Stimulated activated CD8-positive, alpha-beta memory T cell treated with anti-CD3 and anti-CD28 coated beads, Interleukin-2, amount 100 ng/mL, for 48 hours (primary cell): Measurements from ENCODE around the gene HDAC9.

Experiments used
- DNase-seq, 2 donors: peaks; one replicate each; pipeline ENCODE4 v3.0.0-alpha.2; 2020; ENCODE audit warnings: low read depth in 2 of 2

HDAC9 gene

DNA sequence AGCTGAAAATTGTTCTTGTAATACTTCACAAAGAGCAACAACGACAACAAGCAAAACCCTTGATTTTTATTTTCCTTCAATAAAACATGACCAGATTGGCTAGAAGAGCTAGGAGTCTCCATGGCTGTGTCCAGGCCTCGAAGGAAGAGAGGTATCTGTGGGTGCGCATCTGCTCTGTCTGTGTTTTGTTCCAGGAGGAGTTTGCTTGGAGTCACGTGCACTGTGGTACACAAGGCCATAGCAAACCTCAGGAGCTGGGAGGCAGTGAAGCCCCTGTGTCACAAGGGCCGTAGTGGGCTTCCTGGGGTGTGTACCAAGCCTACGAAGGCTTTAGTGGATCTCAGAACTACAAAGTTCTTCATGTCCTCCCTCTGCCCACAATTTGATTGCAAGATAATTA lies 350.2 kb downstream of the HDAC9 start:
- no peak for DNase-seq

DNA sequence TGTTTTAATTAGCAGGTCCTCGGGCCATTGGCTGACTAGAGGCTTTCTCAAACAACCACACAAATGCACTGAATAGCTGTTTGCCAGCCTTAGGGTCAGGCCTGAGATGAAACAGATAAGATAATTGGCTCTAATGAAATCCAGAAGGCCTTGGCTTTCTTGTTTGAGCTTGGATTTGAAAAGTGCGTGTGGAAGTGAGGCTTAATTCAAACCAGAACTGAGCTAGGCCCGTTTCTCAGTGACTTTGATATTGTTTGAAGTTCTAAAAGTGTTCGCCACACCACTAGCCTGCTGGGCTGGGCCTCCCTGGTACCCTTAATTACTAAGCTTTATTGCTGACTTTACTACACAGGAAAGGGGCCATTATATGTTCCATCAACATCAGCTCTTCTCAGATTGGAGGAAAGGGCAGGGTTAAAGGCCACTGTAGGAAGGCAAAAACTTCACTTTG lies 351.2 kb downstream of the HDAC9 start:
- DNase-seq: no peak

GRCh38 chr7:18849130-18849529 lies 353.6 kb downstream of the HDAC9 start:
- DNase-seq: no peak

DNA sequence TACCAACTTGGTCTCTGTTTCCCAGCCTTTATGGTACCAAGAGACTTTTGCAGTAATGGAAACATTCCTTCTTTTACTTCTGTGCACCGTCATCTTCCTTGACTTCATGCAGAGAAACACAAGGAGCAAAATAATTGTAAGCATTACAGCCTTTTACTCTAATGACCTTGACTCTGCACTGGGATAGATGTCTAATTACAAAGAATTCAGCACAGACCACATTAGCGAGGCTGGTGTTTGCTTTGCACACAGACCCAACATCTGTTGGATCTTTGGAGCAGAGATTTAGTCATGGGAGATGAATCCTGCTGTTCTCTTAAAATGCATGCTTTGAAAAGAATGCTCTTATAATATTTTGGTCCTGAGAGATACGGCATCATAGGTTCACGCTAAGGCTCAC lies 360.2 kb downstream of the HDAC9 start:
- no peak for DNase-seq

GRCh38 chr7:18858232-18858631 lies 362.7 kb downstream of the HDAC9 start:
- DNase-seq: no peak

GRCh38 chr7:18859318-18859717 lies 363.8 kb downstream of the HDAC9 start:
- no peak for DNase-seq

DNA sequence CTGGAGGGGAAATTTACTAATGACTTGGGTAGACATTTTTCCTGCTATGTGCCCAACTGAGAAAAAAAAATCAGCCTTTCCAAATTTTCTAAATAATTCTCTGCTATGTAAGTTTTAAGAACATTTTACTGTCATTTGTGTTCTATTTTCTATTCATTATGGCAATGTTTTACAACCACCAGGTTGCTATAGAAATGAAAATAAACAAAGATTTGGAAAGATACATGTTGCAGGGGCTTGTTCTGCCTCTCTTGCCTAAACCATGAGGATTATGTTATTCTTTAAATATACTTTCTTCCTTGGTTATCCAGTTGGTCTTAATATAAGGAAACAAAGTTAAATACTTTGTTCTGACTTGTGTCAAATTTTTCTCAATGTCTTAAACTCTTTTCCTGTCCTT lies 364.7 kb downstream of the HDAC9 start:
- no peak for DNase-seq

DNA sequence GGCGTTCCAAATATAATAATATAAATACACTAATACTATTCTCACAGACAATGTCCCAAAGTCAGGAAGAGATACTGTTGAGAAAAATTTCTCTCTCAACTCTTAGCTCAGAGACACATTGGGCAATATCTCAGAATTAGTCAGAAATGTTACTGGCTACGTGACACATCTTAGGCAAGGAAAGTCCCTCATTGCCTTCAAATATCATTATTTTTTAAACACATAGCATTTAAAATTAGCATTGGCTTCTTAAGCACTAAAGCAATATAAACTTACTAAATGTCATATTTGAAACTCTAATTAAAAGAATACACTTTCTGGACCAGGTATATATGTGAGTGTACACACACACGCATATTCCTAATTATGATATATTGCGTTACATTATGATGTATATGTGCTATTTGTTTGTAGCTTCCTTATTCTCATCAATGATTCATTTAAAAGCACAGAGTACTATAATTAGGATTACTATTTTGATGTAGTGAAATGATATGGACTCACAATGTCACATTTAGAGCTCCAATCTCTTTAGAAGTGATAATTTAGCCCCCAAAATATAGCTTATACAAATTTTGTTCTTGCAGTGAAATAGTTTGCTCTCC lies 366.1 kb downstream of the HDAC9 start:
- no peak for DNase-seq

GRCh38 chr7:18864967-18865366 lies 369.4 kb downstream of the HDAC9 start:
- no peak for DNase-seq

DNA sequence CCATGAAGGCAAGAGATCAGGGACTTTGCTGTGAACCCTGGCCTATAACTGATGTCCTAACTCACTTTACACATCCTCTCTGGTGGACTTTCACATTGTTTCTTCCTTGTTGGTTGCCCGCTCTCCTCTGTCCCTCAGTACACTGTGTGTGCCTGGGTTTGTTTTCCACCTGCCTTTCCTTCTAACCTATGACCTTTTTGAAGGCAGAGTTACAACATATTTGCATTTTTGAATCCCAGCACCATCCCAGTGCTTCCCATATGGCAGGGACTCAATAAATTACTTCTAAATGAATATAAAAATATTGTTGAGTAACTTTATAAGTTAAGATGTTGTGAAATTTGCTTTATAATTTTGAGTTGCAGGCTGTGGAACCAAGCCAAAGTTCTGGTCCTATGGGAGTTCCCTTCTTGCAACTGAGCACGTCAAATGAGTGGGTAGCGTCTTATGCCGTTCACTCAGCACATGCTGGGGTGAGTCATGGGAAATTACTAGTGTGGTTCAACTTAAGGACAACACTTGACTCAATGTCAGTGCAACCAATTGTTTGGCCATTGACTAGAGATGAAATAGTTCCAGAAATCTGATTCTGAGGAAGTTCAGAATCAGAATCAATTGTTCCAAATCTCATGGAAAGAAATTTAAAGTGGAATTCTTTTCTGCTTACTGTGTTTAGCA lies 370.9 kb downstream of the HDAC9 start:
- no peak for DNase-seq

DNA sequence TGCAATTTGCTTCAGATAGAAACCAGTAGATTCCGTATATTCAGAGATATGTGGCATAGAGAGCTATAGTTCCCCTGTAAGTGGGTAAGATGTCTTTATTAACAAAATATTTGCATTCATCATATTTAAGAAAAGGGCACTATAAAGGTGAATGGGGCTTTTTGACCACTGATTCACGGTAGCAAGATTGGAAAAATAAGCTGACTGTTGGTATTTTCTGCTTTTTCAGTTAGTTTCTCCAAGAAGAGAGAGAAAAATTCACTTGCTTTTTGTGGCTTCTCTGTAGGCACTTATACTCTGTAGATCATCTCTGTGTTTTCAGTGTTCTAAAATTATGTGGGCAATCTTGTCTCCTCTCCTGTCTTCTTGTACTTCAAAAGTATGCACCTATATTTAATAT lies 376.8 kb downstream of the HDAC9 start:
- DNase-seq: no peak

DNA sequence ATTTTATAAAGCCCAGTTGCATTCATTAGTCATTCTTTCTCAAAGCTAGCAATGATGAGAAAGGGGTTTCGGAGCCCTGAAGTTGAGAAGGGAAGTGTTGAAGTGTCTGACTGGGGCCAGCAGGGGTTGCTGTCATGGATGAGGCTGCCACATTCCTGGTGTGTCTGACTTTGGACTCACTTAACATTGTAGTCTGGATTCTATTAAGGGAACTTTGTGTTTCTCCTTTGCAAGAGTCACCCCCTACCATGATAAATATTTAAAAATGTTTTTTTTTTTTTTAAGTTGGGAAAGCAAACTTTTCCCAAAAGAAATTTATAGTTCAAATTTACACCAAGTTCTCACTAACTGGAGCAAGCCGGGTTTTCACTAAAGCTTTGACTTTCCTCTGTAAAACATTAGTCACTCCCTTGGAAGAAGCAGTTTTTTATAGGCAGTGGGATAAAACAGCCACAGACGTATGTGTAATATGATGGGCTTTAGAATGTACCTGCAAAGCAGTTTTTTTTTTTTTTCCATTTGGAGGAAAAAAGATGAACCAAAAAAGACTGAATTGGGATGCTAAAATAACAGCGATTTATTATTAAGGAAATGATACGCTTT lies 378.3 kb downstream of the HDAC9 start:
- no peak for DNase-seq

DNA sequence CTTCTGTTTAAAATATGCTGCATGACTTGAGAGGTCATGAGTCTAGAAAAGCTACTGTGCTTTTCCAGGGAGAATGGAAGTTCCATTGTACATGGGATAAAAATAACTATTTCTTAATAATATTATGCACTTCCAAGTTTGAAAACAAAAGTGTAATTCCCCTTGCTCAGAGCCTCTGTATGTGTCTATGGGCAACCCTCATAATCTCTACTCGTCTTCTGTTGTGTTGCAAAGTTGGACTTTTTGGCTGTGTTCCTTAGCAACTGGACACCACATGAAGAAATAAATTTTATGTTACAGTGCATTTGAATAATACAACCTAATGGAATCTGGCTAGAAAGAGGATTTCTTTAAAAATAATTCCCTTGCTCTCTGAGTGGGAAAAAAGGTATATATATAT lies 379.3 kb downstream of the HDAC9 start:
- DNase-seq: no peak

DNA sequence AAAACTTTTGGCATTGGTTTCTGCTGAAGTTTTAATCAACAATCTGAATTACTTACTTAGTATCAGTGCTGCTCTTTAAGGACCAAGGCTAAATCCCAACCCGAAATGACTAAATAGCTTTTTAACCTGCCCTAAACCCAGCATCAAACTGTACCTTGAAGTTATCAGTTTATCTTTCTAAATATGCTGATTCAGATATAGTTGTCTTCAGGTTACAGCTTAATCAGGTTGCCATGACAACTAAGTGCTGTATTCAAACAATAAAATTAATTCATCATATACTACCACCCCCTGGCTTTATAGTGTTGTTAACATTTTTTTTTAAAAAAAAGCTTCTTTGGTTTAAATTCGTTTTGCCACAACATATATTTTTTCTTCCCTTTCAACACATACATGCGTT lies 382.3 kb downstream of the HDAC9 start:
- DNase-seq: no peak

DNA sequence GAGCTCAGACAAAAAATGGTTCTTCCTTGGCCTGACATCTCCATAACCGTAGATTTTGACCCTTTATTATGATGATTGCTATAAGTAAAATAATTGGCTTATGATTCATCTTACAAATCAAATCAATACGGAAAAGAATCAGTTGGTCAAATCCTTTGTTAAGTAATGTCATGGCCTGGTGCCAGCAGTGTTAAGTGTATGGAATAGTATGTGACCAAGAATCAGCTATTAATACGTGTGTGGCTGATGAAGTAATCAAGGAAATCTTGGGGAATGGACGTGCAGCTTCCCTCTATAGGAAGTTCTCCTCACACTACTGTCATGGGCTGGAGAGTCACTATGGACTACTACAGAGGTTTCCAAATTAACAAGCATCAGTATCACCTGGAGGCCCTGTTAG lies 391.3 kb downstream of the HDAC9 start:
- DNase-seq: no peak

GRCh38 chr7:18889436-18889835 lies 393.9 kb downstream of the HDAC9 start:
- DNase-seq: no peak

DNA sequence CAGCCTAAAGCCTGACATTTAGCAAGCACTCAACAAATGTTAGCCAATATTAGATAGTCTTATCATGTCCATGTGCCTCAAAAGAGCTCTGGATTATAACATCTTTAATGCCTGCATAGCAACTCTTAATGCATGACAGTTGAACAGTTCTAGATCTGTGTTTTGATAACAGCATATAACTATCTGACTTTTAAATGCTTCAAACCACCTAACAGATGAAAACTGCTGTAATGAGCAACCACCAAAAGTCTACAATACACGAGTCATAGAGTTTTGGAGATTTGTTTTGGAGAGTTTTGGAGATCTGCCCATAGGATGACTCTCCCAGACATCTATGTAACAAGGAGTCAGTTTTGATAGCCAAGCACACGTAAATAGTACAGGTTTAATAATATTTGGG lies 394.6 kb downstream of the HDAC9 start:
- DNase-seq: no peak

DNA sequence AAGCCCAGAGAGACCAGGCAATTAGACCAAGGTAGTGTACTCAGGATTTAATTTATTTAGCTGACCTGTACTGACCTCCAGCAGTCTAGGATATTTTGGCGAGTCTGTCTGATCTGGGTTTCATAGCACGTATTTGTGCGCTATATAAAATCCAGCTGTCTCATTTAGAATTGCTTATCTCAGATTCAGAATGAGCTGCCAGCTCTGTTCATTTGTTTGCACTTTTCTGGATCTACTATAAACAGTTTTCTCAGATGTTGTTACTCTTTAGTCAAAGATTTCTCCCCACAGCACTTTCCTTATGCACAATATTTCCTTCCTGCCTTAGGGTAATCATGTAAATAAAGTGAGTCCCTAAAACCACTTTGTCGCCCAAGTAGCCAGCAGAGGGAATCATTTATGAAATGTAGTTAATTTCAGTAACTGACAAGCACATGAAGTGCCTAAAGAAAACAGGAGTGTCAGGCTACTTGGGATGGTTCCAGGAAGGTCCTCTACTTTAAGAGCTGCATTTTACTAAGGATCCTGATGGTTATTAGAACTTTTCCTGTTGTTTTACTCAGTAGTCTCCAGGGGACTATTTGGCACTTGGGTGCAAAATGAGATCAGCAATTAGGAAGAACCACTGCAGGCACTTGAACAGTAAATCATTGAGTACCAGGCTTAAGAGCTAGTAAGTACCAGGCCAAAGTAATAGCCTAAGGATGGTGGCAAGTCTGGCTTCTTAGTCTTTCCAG lies 395.5 kb downstream of the HDAC9 start:
- no peak for DNase-seq

DNA sequence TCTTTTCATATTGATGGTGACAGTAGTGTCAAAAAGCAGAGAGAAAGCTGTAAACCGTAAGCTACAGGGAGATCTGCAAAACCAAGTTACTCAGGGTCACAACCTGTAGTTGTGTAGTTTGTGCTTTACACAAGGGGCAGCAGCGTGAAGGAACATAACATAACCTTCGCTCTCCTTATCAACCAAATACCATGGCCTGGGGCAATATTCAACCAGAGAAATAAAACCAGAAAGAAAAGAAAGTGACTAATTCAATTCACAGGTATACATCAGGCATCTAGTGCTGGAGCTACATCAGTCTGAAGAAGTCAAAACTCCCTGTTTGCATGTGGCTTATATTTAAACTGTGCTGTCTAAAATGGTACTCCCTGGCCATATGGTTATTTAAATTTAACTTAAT lies 397.6 kb downstream of the HDAC9 start:
- DNase-seq: no peak

- no peak for DNase-seq
Measured at GRCh38 chr7:18894155-18894554, 398.6 kb downstream of the HDAC9 start.

- DNase-seq: no peak
Measured at GRCh38 chr7:18895456-18895855, 399.9 kb downstream of the HDAC9 start.

- DNase-seq: no peak
Measured at GRCh38 chr7:18896343-18896975, 400.9 kb downstream of the HDAC9 start.
